Fibroblast of villous mesenchyme (primary cell): ENCODE data around the gene POMC. TPM values are rescaled to one million over a fixed set of nuclear protein-coding genes. Genes with fewer than 3 reads are reported as not detected.
A peak's percentile ranks its signal among the peaks of the same experiment; 100 is the strongest.
"Not testable (repeated sequence)": the region's sequence is repeated elsewhere in the genome, so short reads cannot be mapped to it uniquely, and the experiment has no call there.

Source experiments
- DNase-seq: peaks from one replicate; pipeline ENCODE4 v3.0.0-alpha.2; 2010; ENCODE audit warnings: low read depth
- H3K4me3 ChIP-seq: 2 replicates; pipeline ENCODE4 v1.5.1; 2011; ENCODE audit warnings: low read depth, mild to moderate bottlenecking, low read length
- CTCF ChIP-seq: IDR thresholded peaks from 2 replicates; pipeline ENCODE4 v1.5.1; 2012; ENCODE audit warnings: low read depth, mild to moderate bottlenecking, low read length; ENCODE audit not compliant: insufficient read depth
- total RNA-seq: library from RNA; depleted of rRNA; stranded (reverse); fragments of >200 nt; gene quantifications from 2 replicates; pipeline ENCODE4 v1.2.3, GENCODE V29; 2012

POMC gene
- total RNA-seq, 1 donor = not detected

DNA sequence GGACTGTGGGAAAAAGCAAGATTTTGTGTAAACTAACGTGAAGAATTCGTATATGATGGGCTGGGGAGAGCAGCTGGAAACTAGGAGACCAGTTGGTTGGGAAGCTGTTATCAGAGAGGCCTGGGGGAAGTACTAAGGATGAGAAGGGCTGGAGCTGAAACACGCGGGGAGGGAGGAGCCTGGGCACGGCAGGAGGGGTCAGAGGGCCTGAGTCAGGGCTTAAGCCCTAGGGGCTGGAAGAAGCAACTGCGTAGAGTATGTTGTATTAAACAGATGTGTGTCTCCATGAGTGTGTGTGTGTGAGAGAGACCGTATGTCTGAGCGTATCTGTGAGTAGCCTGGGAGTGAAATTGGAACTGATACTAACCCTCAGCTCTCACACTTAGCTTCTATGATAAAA is 8.4 kb downstream of the POMC start:
- no peak overlapping the region for H3K4me3 ChIP-seq
- peak; percentile 56 for DNase-seq
- TF ChIP-seq CTCF = no peak

DNA sequence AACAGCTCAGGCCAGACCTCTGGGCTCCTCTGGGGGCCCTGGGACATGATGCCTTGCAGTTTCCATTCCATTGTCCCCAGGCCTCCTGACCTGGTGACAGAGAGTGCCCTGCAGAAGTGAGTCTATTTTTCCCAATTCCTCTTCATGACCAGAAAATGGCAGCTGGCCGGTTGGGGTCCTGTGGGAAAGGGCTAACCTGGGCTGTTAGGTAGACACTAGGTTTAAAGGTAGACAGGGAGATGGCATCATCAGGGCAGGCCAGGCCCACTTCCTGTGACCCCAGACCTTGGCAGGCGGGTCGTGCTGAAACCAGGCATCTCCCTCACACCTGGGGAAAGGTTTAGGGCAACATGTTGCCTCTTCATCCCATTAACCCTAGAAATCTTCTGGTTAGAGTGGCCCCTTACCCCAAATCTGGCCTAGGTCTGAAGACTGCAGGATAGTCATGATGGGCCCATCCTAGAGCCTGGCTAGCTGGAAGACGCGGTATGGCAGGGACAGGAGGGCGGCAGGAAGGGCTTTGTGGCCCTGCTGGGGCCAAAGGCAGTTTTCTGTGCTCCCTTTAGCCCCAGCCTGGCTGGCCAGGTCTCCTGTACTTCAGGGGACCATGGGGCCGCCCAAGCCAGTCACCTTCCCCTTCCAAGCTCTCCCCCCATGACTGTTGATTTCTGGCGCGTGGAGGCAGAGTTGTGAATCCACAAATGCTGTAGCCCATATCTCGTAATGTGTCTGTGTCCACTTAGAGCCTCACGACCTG is 10.1 kb downstream of the POMC start:
- no peak for TF ChIP-seq CTCF
- DNase-seq = no peak
- H3K4me3 ChIP-seq = no peak overlapping the region

DNA sequence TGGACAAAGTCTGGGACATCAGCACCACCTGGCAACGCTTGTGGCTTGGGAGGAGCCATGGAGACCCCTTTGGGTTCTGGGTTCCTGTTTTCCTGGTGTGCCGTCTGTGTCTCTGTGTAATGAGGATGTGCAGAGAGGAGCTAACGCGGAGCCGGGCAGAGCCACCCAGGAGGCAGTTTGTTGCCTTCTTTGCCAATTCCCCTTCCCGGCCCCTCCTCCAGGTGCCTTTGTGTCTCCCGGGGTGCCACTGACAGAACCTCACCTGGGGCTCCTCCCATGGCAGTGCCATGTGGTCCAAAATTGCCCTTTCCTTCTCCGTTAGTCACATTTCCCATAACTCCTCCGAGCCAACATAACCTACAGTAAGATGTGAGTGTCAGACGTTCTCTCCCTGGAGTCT is 13.0 kb downstream of the POMC start:
- DNase-seq = no peak
- no peak overlapping the region for H3K4me3 ChIP-seq
- no peak for TF ChIP-seq CTCF

GRCh38 chr2:25151718-25152117 is 16.7 kb downstream of the POMC start:
- no peak for TF ChIP-seq CTCF
- DNase-seq = no peak
- no peak overlapping the region for H3K4me3 ChIP-seq

DNA sequence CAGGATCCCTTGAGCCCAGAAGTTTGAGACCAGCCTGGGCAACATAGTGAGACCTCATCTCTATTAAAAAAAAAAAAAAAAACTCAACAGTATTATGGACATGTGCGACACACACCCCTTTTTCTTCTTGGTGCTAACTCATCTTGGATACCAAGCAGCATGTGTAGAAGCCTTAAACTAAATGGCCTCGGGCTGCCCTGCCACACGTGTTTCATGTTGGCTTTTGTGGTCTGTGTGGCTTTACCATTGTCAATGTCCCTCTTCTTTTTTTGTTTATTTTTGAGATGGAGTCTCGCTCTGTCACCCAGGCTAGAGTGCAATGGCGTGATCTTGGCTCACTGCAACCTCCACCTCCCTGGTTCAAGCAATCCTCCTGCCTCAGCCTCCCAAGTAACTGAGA is 17.4 kb downstream of the POMC start:
- not testable (repeated sequence) for H3K4me3 ChIP-seq, DNase-seq

DNA sequence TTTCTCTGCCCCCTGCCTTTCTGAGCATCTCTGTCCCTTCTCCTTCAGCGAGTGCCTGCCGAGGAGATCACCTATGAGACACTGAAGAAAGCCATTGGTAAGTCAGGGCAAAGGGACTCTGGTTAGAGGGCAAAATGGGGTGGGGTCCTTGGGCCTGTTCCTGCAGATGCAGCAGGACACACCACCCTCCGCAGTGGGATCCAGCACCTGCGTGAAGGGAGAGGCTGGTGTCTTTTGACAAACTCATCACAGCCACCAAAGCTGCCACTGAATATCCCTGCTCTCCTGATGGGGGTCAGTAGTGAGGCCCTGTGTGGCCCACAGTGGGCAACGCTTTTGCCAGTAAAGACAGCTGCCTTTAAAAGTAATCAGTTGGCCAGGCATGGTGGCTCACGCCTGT is 18.7 kb downstream of the POMC start:
- DNase-seq = no peak
- no peak overlapping the region for H3K4me3 ChIP-seq
- TF ChIP-seq CTCF = no peak

GRCh38 chr2:25146896-25147295 is 21.5 kb downstream of the POMC start:
- H3K4me3 ChIP-seq = no peak overlapping the region
- TF ChIP-seq CTCF = no peak
- DNase-seq = no peak
